ENCODE results near the gene SCARB2. TPM values are rescaled to one million over a fixed set of nuclear protein-coding genes. Genes with fewer than 3 reads are reported as not detected.

SCARB2 gene
- total RNA-seq, 1 donor from 2014 or later: 228 TPM

DNA sequence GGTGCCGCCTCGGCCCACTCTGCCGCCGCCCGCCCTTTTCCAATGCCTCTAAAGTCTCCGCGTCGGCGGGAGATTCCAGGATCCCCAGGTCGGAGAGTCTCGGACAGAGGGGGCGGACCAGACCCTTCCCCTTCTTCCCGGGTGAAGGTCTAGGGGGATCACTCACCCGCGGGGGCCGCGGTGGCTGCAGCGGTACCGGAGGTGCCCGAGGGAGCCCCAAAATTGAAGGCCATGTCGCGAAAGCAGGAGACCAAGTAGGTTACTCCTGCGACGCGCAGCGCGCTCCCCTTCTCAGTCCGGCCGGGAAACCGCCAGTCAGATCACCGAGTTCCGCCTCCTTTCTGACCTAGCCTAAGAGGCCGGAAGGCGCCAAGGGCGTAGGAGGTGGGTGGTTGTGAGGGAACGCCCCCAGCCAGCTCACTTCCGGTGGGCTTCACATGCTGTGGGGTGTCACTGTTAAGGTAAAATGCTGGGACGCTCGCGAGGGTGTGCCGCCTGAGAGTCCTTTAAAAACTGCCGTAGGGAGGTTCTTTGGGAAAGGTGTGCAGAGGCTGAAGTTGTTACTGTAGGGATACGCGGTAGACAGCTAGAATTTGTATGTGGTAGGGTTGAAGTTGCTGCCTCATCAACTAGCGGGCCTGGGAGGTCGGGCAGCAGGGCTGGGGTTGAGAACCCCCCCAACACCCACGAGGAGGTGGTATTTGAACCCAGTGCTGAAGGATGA is 65.3 kb downstream of the SCARB2 start, which contains the start of gene NUP54:
Gene NUP54, minus strand, starts transcription at position 256 of the 724 bp plus-strand sequence. Its CDS starts 23 bp downstream, at position 233.
- DNase-seq (ENCODE audit: low spot score): peak; percentile 96

DNA sequence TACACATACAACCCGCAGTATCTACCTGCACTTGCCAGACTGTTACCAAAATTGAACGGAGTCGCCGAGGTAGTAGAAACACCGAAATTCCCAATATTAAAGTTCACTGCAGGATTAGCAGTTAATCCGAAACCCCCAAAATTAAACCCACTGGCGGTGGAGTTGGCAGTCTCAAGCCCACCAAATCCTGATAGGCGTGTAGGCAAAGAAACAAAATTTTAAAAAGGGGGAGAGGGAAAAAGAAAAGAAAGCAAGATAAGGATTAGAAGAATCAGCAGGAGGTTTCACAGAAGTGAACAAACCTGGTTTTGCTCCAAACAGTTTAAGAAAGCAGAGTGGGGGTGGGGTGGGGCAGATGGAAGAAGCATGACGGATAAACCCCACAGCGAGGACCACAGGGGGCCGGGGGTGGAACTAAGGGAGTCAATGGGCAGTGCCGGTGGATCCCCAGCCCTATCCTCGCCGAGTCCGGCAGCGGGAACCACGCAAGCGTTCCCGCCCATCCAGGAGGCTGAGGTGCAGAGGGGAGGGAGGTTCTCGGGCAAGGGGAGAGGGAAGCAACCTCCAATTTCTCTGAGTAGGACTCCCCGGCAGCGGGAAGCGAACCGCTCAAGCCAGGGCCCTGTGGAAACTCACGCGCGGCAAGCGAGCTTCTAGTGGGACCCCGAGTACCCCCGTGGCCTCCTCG is 66.0 kb downstream of the SCARB2 start:
- peak; percentile 50 for DNase-seq (ENCODE audit: low spot score)

DNA sequence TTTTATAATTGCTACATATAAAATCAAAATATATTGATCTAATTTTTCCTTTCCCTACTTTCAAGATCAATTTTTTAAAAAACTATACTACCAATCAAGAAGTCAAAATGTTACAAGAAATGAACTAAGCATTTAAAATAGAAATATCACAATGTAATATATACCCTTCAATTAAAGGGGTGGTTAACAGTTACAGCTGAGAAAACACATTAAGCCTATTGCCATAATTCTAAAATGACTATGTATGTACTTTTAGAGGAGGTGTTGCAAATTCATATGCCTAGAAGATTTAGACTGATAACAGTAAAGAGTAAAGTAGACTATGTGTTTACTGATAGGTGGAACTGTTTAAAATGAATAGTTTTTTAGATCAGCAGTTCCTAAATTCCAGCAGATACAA is 69.1 kb downstream of the SCARB2 start:
- no peak for DNase-seq (ENCODE audit: low spot score)

DNA sequence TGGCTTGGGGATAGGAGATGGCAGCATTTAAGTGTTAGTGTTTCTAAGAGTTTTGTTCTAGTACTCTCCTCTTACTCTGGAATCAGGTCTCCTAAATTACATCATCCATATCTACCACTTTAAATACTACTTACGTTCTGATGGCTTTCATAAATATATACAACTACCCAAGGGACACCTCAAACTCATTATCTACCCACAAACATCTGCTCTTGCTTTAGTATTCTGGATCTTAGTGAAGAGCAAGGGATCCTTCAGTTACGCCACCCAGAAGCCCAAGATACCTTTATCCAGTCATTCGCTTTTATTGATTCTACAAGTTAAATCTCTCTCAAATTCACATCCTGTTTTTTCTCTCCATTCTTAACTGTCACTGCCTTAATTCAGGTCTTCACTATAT is 72.4 kb downstream of the SCARB2 start:
- DNase-seq (ENCODE audit: low spot score): no peak

DNA sequence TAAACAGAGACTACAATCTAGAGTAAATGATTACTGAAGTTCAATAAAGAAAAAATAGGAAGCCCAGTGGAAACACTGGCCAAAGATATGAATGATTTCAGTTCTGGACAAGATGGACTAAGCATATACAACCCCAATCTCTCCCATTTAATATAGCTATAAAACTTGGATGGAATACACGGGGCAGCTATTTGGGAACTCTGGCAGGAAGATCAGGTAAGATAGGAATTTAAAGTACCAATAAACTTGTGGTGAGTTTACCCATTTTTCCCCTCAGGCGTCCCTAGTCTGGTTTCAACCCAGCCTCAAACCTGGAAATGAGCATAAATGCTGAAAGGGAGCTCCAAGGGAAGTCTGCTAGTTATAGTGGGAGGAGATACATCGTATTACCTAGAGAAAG is 85.9 kb downstream of the SCARB2 start:
- no peak for DNase-seq (ENCODE audit: low spot score)

DNA sequence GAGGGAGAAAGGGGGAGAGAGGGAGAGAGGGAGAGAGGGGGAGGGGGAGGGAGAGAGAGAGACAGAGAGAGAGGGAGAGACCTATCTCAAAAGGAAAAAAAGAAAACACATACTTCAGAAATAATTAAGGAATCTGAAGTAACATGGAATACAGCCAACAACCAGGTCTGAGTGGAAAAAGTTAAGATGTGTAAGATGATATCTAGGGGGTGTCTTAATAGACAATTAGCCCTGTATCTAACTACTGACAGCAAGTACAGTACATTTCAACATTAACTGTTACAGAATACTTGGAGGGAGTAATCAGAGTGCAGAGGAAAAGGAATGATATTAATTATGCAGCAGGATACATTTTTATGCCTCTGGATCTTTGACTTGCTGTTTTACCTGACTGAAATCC is 87.8 kb downstream of the SCARB2 start:
- no peak for DNase-seq (ENCODE audit: low spot score)

DNA sequence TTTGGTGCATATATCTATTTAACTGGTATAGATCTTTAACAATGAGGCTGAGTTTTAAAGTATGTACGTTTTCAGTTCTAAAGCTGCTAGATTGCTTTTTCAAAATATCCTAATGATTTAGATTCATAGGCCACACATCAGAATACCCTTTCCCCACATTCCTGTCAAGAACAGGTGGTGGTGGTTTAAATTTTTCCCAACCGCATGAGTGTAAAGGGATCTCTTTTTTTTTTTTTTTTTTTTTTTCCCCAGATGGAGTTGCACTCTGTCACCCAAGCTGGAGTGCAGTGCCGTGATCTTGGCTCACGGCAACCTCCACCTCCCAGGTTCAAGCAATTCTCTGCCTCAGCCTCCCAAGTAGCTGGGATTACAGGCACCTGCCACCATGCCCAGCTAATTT is 93.4 kb downstream of the SCARB2 start:
- DNase-seq (ENCODE audit: low spot score): no peak

DNA sequence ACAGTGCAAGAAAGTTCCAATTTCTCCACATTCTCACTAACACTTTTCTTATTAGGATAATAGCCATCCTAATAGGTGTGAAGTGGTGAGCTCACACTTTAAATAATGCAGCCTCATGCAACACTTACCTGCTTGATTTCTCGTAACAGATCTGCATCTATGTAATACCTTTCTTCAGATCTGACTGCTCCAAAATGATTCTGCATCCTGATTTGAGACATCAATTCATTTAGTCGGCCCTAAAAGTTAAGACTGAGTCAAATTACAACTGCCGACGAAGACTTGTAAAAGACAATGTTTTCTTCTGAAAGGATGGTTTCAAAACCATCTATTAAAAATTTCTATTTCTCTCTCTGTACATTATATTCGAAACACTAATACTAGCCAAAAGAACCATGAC is 96.1 kb downstream of the SCARB2 start:
- no peak for DNase-seq (ENCODE audit: low spot score)

DNA sequence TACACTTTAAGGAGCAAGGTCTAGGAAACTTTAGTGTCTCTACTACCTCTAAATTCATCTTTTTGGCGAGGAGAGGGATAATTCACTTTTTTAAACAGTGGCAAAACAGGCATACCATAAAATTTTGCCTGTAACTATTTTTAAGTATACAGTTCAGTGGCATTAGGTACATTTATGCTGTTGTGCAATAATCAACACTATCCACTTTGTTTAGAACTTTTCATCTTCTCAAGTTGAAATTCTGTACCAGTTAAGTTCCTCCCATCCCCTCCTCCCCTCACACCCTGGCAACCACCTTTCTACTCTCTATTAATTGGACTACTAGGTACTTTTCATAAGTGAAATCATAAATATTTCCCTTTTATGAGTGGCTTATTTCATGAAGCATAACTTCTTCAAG is 96.8 kb downstream of the SCARB2 start:
- no peak for DNase-seq (ENCODE audit: low spot score)

Other genes starting within 250 kb of the SCARB2 start
- gene SDAD1, start 222.9 kb downstream of the SCARB2 start, total RNA-seq: 75.1 TPM
- gene CXCL9, start 206.3 kb downstream of the SCARB2 start, total RNA-seq: 1.2 TPM
- gene CXCL10, start 190.3 kb downstream of the SCARB2 start, total RNA-seq: 0.34 TPM
- 0.31 TPM for gene CXCL11, start 177.8 kb downstream of the SCARB2 start, total RNA-seq
- not detected for gene ART3, start 139.1 kb downstream of the SCARB2 start, total RNA-seq
- 47.2 TPM for gene NUP54, start 65.4 kb downstream of the SCARB2 start, total RNA-seq
- gene FAM47E, start 37.9 kb upstream of the SCARB2 start, total RNA-seq: 9.6 TPM
- gene STBD1, start 92.9 kb upstream of the SCARB2 start, total RNA-seq: 6.9 TPM
- gene CCDC158, start 207.3 kb upstream of the SCARB2 start, total RNA-seq: 1.7 TPM
- gene SHROOM3, start 221.4 kb upstream of the SCARB2 start, total RNA-seq: 35.5 TPM